CD4-positive, alpha-beta T cell (primary cell): Measurements from ENCODE around the gene C7orf25. TPM values are rescaled to one million over a fixed set of nuclear protein-coding genes. Genes with fewer than 3 reads are reported as not detected.

Source experiments
- ATAC-seq: fragments of 200-7000 bp; cut with Tn5 transposase; one replicate; pipeline ENCODE4 v1.10.0; 2022; ENCODE audit warnings: mild to moderate bottlenecking; ENCODE audit not compliant: poor library complexity
- CTCF ChIA-PET: fragments of 350-600 bp; sonication (Branson Sonifier 250); formaldehyde crosslinking; loops from one replicate; lab custom pipeline; 2021; ENCODE audit warnings: antibody characterized with exemption, inconsistent platforms; lab: Charles Lee
- POLR2A ChIA-PET: fragments of 350-600 bp; sonication (Branson Sonifier 250); formaldehyde crosslinking; loops from one replicate; lab custom pipeline; 2021; ENCODE audit warnings: antibody characterized with exemption, inconsistent platforms; lab: Charles Lee
- DNase-seq, 14 experiments: peaks; one replicate each; pipeline ENCODE4 v3.0.0-alpha.2; 2013 to 2020; ENCODE audit warnings: mixed read lengths in 2 of 14
- H3K27ac ChIP-seq, 2 donors: one replicate each; pipeline versions ENCODE4 v1.5.1 to v1.7.0; 2013; ENCODE audit warnings: low read length in 2 of 2, low read depth in 1 of 2, mild to moderate bottlenecking in 1 of 2
- H3K27me3 ChIP-seq, 2 experiments: 1 replicate in 1 of 2; 2 replicates in 1 of 2; pipeline versions ENCODE4 v1.6.1 to v1.7.0; 2013; ENCODE audit warnings: low read length in 2 of 2, control low read depth in 1 of 2, mild to moderate bottlenecking in 1 of 2, moderate library complexity in 1 of 2; ENCODE audit not compliant: insufficient read depth in 2 of 2, control insufficient read depth in 1 of 2
- H3K36me3 ChIP-seq: one replicate; pipeline ENCODE4 v1.6.1; 2013; ENCODE audit warnings: low read length, control low read depth; ENCODE audit not compliant: insufficient read depth
- H3K4me1 ChIP-seq: one replicate; pipeline ENCODE4 v1.6.1; 2013; ENCODE audit warnings: low read length, control low read depth; ENCODE audit not compliant: insufficient read depth
- H3K4me3 ChIP-seq: one replicate; pipeline ENCODE4 v1.5.1; 2013; ENCODE audit warnings: mild to moderate bottlenecking, low read length, moderate library complexity
- H3K9me3 ChIP-seq, 2 experiments: 1 replicate in 1 of 2; 2 replicates in 1 of 2; pipeline versions ENCODE4 v1.6.1 to v1.7.0; 2013; ENCODE audit warnings: low read length in 2 of 2, mild to moderate bottlenecking in 2 of 2, control low read depth in 1 of 2, moderate library complexity in 1 of 2; ENCODE audit not compliant: control insufficient read depth in 1 of 2, insufficient read depth in 1 of 2
- H3K27ac Mint-ChIP-seq: one replicate; pipeline ENCODE4 v1.8.0; 2020; ENCODE audit warnings: mixed read lengths
- H3K27me3 Mint-ChIP-seq: one replicate; pipeline ENCODE4 v1.8.0; 2021; ENCODE audit warnings: mixed read lengths
- H3K36me3 Mint-ChIP-seq: one replicate; pipeline ENCODE4 v1.8.0; 2021; ENCODE audit warnings: low read depth, mixed read lengths
- H3K4me1 Mint-ChIP-seq: one replicate; pipeline ENCODE4 v1.8.0; 2021; ENCODE audit warnings: low read depth, mixed read lengths
- H3K4me3 Mint-ChIP-seq: one replicate; pipeline ENCODE4 v1.8.0; 2020; ENCODE audit warnings: mild to moderate bottlenecking, mixed read lengths
- H3K9me3 Mint-ChIP-seq: one replicate; pipeline ENCODE4 v1.8.0; 2020; ENCODE audit warnings: mixed read lengths
- intact Hi-C, 2 experiments: fragments of 100-400 bp; cut with DNase I in 1 of 2; cut with micrococcal nuclease in 1 of 2; formaldehyde crosslinking; loops; one replicate each; pipeline versions ENCODE4 v1.15.1 to v1.9.0; 2023 to 2025; cut with DNase I, micrococcal nuclease
- total RNA-seq, 174 experiments: library from RNA in 2 of 174; stranded (reverse) in 2 of 174; gene quantifications; one replicate each; pipeline ENCODE4 v1.2.3 and lab custom pipeline; 2021 to 2026
- TF ChIP-seq, protein P1 (sequence below): fragments of 200-600 bp; IDR thresholded peaks from one replicate; pipeline ENCODE4 v1.8.0; 2022; ENCODE audit warnings: antibody characterized with exemption, mild to moderate bottlenecking

The C7orf25 gene
- total RNA-seq, 2 experiments from 2014 or later = 2.1 to 3.7 TPM

- H3K27ac Mint-ChIP-seq = no peak overlapping the region
- no peaks in the 10 kb centered on the region for H3K4me1 ChIP-seq
- peaks cover 26% of the 10 kb centered on the region for H3K27me3 Mint-ChIP-seq
- DNase-seq (no peak), ATAC-seq (no peak)
- H3K4me3 Mint-ChIP-seq = no peak overlapping the region
- ChIA-PET POLR2A (no interaction called here), CTCF (no interaction called here)
- TF ChIP-seq, protein P1, sequence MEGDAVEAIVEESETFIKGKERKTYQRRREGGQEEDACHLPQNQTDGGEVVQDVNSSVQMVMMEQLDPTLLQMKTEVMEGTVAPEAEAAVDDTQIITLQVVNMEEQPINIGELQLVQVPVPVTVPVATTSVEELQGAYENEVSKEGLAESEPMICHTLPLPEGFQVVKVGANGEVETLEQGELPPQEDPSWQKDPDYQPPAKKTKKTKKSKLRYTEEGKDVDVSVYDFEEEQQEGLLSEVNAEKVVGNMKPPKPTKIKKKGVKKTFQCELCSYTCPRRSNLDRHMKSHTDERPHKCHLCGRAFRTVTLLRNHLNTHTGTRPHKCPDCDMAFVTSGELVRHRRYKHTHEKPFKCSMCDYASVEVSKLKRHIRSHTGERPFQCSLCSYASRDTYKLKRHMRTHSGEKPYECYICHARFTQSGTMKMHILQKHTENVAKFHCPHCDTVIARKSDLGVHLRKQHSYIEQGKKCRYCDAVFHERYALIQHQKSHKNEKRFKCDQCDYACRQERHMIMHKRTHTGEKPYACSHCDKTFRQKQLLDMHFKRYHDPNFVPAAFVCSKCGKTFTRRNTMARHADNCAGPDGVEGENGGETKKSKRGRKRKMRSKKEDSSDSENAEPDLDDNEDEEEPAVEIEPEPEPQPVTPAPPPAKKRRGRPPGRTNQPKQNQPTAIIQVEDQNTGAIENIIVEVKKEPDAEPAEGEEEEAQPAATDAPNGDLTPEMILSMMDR = no peak
- no peaks in the 10 kb centered on the region for H3K36me3 Mint-ChIP-seq
- H3K36me3 ChIP-seq = no peaks in the 10 kb centered on the region
- peaks cover 0 to 5% of the 10 kb centered on the region in 2 experiments for H3K27me3 ChIP-seq
- no peak overlapping the region for H3K27ac ChIP-seq
- no peak overlapping the region for H3K4me3 ChIP-seq
- peaks cover 7% of the 10 kb centered on the region for H3K4me1 Mint-ChIP-seq
- peaks cover 14 to 15% of the 10 kb centered on the region in 2 experiments for H3K9me3 ChIP-seq
- intact Hi-C loops = no loop called here
- no peaks in the 10 kb centered on the region for H3K9me3 Mint-ChIP-seq
These were observed 43.4 kb downstream of the C7orf25 start for GRCh38 chr7:42868480-42868879.

Other genes with a start within 250 kb of the C7orf25 start
- 10 to 100 TPM; 38.8 to 41.0 TPM for gene PSMA2, start 20.1 kb upstream of the C7orf25 start, total RNA-seq
- 10 to 100 TPM; 57.1 to 60.7 TPM for gene MRPL32, start 20.3 kb upstream of the C7orf25 start, total RNA-seq
- not detected for gene HECW1, start 200.6 kb upstream of the C7orf25 start, total RNA-seq